Transverse colon (tissue), 4 donors: ENCODE results near the gene OR2A12. TPM values are rescaled to one million over a fixed set of nuclear protein-coding genes. Genes with fewer than 3 reads are reported as not detected.

Experiments
- DNase-seq: peaks from one replicate; pipeline ENCODE4 v3.0.0-alpha.2; 2019
- H3K27ac ChIP-seq, 4 donors: fragments of 200-600 bp; sonication (generic); 2 replicates each; pipeline ENCODE4 v1.5.1; 2016 to 2018; ENCODE audit warnings: inconsistent platforms in 4 of 4
- H3K27me3 ChIP-seq: fragments of 200-600 bp; sonication (generic); 2 replicates; pipeline ENCODE4 v1.5.1; 2017; ENCODE audit warnings: inconsistent platforms
- H3K36me3 ChIP-seq, 4 donors: fragments of 200-600 bp; sonication (generic); 2 replicates each; pipeline ENCODE4 v1.5.1; 2017 to 2019; ENCODE audit warnings: inconsistent platforms in 4 of 4
- H3K4me1 ChIP-seq, 4 donors: fragments of 200-600 bp; sonication (generic); 2 replicates each; pipeline ENCODE4 v1.5.1; 2017 to 2020; ENCODE audit warnings: inconsistent platforms in 4 of 4
- H3K4me3 ChIP-seq, 4 donors: fragments of 200-600 bp; sonication (generic); 1 replicate in 1 of 4; 2 replicates in 3 of 4; pipeline versions ENCODE4 v1.5.1 to v1.6.1; 2017 to 2019; ENCODE audit warnings: inconsistent platforms in 4 of 4
- H3K9me3 ChIP-seq, 2 donors: fragments of 200-600 bp; sonication (generic); 2 replicates each; pipeline ENCODE4 v1.5.1; 2017 to 2019; ENCODE audit warnings: inconsistent platforms in 2 of 2
- CTCF ChIP-seq, 5 experiments: fragments of 200-600 bp in 3 of 5; fragments of 450-650 bp in 2 of 5; sonication (generic) in 3 of 5; IDR thresholded peaks; 1 replicate in 2 of 5; 2 replicates in 3 of 5; pipeline ENCODE4 v1.5.1; 2016 to 2017; ENCODE audit warnings: antibody characterized with exemption in 5 of 5, inconsistent platforms in 3 of 5, mild to moderate bottlenecking in 2 of 5, moderate library complexity in 1 of 5
- EP300 ChIP-seq: sonication (generic); formaldehyde crosslinking; IDR thresholded peaks from one replicate; pipeline ENCODE4 v1.6.1; 2017; ENCODE audit warnings: antibody characterized with exemption, low read depth
- POLR2A ChIP-seq: fragments of 450-650 bp; IDR thresholded peaks from one replicate; pipeline ENCODE4 v1.6.1; 2016; ENCODE audit warnings: antibody characterized with exemption, mild to moderate bottlenecking, moderate library complexity
- POLR2AphosphoS5 ChIP-seq, 3 donors: sonication (generic); formaldehyde crosslinking; IDR thresholded peaks; one replicate each; pipeline ENCODE4 v1.6.1; 2016; ENCODE audit warnings: antibody characterized with exemption in 3 of 3
- WGBS, 2 donors: methylation state at CpG; one replicate each; pipeline ENCODE4 v1.1.5; 2018; ENCODE audit warnings: low coverage in 1 of 2; 5-methylcytosine and 5-hydroxymethylcytosine counted together
- in situ Hi-C, 4 donors: fragments of 200-750 bp; cut with MboI; loops; one replicate each; pipeline versions ENCODE4 v1.15.0 to v1.15.1; 2017; ENCODE audit warnings: low sequenced_read_pairs in 3 of 4, low pct_ligation_motif_present in 1 of 4, low pct_unique_long_range_greater_than_20kb in 1 of 4
- intact Hi-C: fragments of 100-400 bp; cut with DNase I; formaldehyde crosslinking; loops from one replicate; pipeline ENCODE4 v1.15.1; 2023; ENCODE audit warnings: low total_unique reads
- total RNA-seq, 4 donors: library from RNA; depleted of rRNA; stranded (reverse); fragments of >200 nt; gene quantifications; one replicate each; pipeline ENCODE4 v1.1.0, GENCODE V29; 2016

OR2A12 gene
- total RNA-seq, 4 donors from 2014 or later, result not detected

GRCh38 chr7:144087230-144087629 is 1.2 kb downstream of the OR2A12 start:
- no peak overlapping the region for H3K27ac ChIP-seq
- intact Hi-C loops, result no loop called here
- no peaks in the 10 kb centered on the region for H3K36me3 ChIP-seq
- 54 to 85% methylated on average over 1 of the region's 1 CpG for WGBS, 2 donors
- DNase-seq, result no peak
- in situ Hi-C loops, result no loop called here
- H3K27me3 ChIP-seq, result no peaks in the 10 kb centered on the region
- TF ChIP-seq POLR2A (no peak), CTCF (IDR thresholded peaks at IDR 0.05) (no peak), POLR2AphosphoS5 (IDR thresholded peaks at IDR 0.05) (no peak), EP300 (no peak)
- no peaks in the 10 kb centered on the region for H3K4me1 ChIP-seq
- no peak overlapping the region for H3K4me3 ChIP-seq
- H3K9me3 ChIP-seq, result peaks cover 0 to 3% of the 10 kb centered on the region in 2 donors

GRCh38 chr7:144090667-144091066 is 4.6 kb downstream of the OR2A12 start:
- Histone ChIP-seq H3K27me3 (no peaks in the 10 kb centered on the region), H3K36me3 (no peaks in the 10 kb centered on the region), H3K4me3 (no peak overlapping the region), H3K27ac (no peak overlapping the region), H3K4me1 (no peaks in the 10 kb centered on the region), H3K9me3 (peaks cover 0 to 3% of the 10 kb centered on the region in 2 donors)
- intact Hi-C loops, result no loop called here
- 83 to 87% methylated on average over 2 to 3 of the region's 3 CpGs for WGBS, 2 donors
- in situ Hi-C loops, result no loop called here
- TF ChIP-seq POLR2A (no peak), POLR2AphosphoS5 (IDR thresholded peaks at IDR 0.05) (no peak), EP300 (no peak), CTCF (IDR thresholded peaks at IDR 0.05) (no peak)
- no peak for DNase-seq

- H3K9me3 ChIP-seq, result no peaks in the 10 kb centered on the region
- H3K27me3 ChIP-seq, result no peaks in the 10 kb centered on the region
- no peaks in the 10 kb centered on the region for H3K36me3 ChIP-seq
- intact Hi-C loops (no loop called here), in situ Hi-C loops (no loop called here)
- H3K4me3 ChIP-seq, result no peak overlapping the region
- no peak for TF ChIP-seq POLR2A
- TF ChIP-seq POLR2AphosphoS5 (IDR thresholded peaks at IDR 0.05), result no peak
- TF ChIP-seq CTCF (IDR thresholded peaks at IDR 0.05), result no peak
- no peak for TF ChIP-seq EP300
- H3K27ac ChIP-seq, result no peak overlapping the region
- H3K4me1 ChIP-seq, result no peaks in the 10 kb centered on the region
- DNase-seq, result no peak
These were observed 12.7 kb downstream of the OR2A12 start for GRCh38 chr7:144098776-144099175.

- Histone ChIP-seq H3K27ac (no peak overlapping the region), H3K4me1 (no peaks in the 10 kb centered on the region), H3K36me3 (no peaks in the 10 kb centered on the region), H3K9me3 (no peaks in the 10 kb centered on the region), H3K27me3 (no peaks in the 10 kb centered on the region), H3K4me3 (no peak overlapping the region)
- in situ Hi-C loops, result no loop called here
- DNase-seq, result no peak
- WGBS, 2 donors, result 49 to 51% methylated on average over 3 of the region's 3 CpGs
- intact Hi-C loops, result no loop called here
- TF ChIP-seq EP300 (no peak), POLR2AphosphoS5 (IDR thresholded peaks at IDR 0.05) (no peak), POLR2A (no peak), CTCF (IDR thresholded peaks at IDR 0.05) (no peak)
These were observed 14.5 kb downstream of the OR2A12 start for GRCh38 chr7:144100607-144101006.
